ENCODE data around the gene PNMA6E. TPM values are rescaled to one million over a fixed set of nuclear protein-coding genes. Genes with fewer than 3 reads are reported as not detected.

PNMA6E gene
- total RNA-seq, 6 experiments from 2014 or later, result not detected

GRCh38 chrX:153420851-153421599, 19.9 kb upstream of the PNMA6E start:
- Histone ChIP-seq H3K27me3 (no peaks in the 10 kb centered on the region), H3K9me3 (no peaks in the 10 kb centered on the region), H3K27ac (no peak overlapping the region), H3K4me1 (no peaks in the 10 kb centered on the region), H3K36me3 (no peaks in the 10 kb centered on the region), H3K4me3 (no peak overlapping the region)
- intact Hi-C loops (cut with DNase I), result no loop called here
- no peak for DNase-seq
- 93% methylated on average over 34 of the region's 91 CpGs for WGBS (ENCODE audit: insufficient coverage, low coverage, low lambda C conversion rate, missing lambda C conversion rate)
- TF ChIP-seq POLR2A (IDR thresholded peaks at IDR 0.05) (no peak), CTCF (IDR thresholded peaks at IDR 0.05) (no peak)
- no peak for ATAC-seq

DNA sequence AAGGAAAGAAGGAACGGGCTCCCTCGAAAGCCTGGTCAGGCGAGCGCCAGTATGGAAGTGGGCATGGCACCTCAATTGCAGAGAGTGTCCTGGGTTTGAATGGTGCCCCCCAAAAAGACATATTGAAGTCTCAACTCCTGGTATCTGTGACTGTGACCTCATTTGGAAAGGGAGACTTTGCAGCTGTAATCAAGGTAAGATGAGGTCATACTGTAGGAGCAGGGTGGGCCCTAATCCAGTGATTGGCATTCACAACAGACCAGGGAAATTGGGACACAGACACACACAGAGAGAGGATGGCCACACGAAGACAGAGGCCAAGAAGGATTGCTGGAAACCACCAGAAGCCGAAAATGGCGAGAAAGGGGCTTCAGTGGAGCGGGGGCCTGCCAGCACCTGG, 16.5 kb upstream of the PNMA6E start:
- intact Hi-C loops (cut with DNase I), result no loop called here
- no peak for TF ChIP-seq CTCF (IDR thresholded peaks at IDR 0.05)
- TF ChIP-seq POLR2A (IDR thresholded peaks at IDR 0.05), result no peak
- H3K4me3 ChIP-seq, result no peak overlapping the region
- H3K27me3 ChIP-seq, result no peaks in the 10 kb centered on the region
- H3K27ac ChIP-seq, result no peak overlapping the region
- no peaks in the 10 kb centered on the region for H3K36me3 ChIP-seq
- ATAC-seq, result no peak
- DNase-seq, result no peak
- 76% methylated on average over 8 of the region's 8 CpGs for WGBS (ENCODE audit: insufficient coverage, low coverage, low lambda C conversion rate, missing lambda C conversion rate)
- H3K4me1 ChIP-seq, result no peaks in the 10 kb centered on the region
- no peaks in the 10 kb centered on the region for H3K9me3 ChIP-seq

- WGBS (ENCODE audit: insufficient coverage, low coverage, low lambda C conversion rate, missing lambda C conversion rate), result 39% methylated on average over 4 of the region's 12 CpGs
Observed at GRCh38 chrX:153416781-153417450, 15.8 kb upstream of the PNMA6E start.

GRCh38 chrX:153414856-153415510, 13.8 kb upstream of the PNMA6E start:
- no peak for TF ChIP-seq POLR2A (IDR thresholded peaks at IDR 0.05)
- TF ChIP-seq CTCF (IDR thresholded peaks at IDR 0.05), result no peak
- ATAC-seq, result no peak
- no peaks in the 10 kb centered on the region for H3K36me3 ChIP-seq
- no peak for DNase-seq
- no peak overlapping the region for H3K27ac ChIP-seq
- H3K9me3 ChIP-seq, result no peaks in the 10 kb centered on the region
- H3K4me1 ChIP-seq, result peaks cover 0 to 7% (median 0%) of the 10 kb centered on the region in 4 donors
- WGBS (ENCODE audit: insufficient coverage, low coverage, low lambda C conversion rate, missing lambda C conversion rate), result 43% methylated on average over 2 of the region's 9 CpGs
- intact Hi-C loops (cut with DNase I), result no loop called here
- H3K4me3 ChIP-seq, result no peak overlapping the region
- H3K27me3 ChIP-seq, result no peaks in the 10 kb centered on the region

More at GRCh38 chrX:153416781-153417450, 15.8 kb upstream of the PNMA6E start:
- intact Hi-C loops (cut with DNase I), result no loop called here
- Histone ChIP-seq H3K27ac (no peak overlapping the region), H3K4me3 (no peak overlapping the region), H3K9me3 (no peaks in the 10 kb centered on the region), H3K4me1 (no peaks in the 10 kb centered on the region), H3K27me3 (no peaks in the 10 kb centered on the region), H3K36me3 (no peaks in the 10 kb centered on the region)
- TF ChIP-seq CTCF (IDR thresholded peaks at IDR 0.05), result no peak
- DNase-seq (no peak), ATAC-seq (no peak)
